HepG2 (cell line): ENCODE measurements around the gene CADM1. TPM values are rescaled to one million over a fixed set of nuclear protein-coding genes. Genes with fewer than 3 reads are reported as not detected.

Source experiments
- ATAC-seq: fragments of 200-7000 bp; cut with Tn5 transposase; 3 replicates; pipeline ENCODE4 v1.9.1; 2020; ENCODE audit warnings: mild to moderate bottlenecking, moderate library complexity
- BruUV-seq: library from RNA; stranded (reverse); fragments of 400-500 nt; replicated peaks from 2 replicates; lab custom pipeline; 2021; lab: Mats Ljungman, UMichigan
- CTCF ChIA-PET: fragments of 300-600 bp; formaldehyde crosslinking; extraction: SDS; loops from one replicate; lab custom pipeline; 2021; ENCODE audit warnings: low total read pairs, inconsistent platforms, low intra/inter-chr PET ratio; lab: Yijun Ruan, JAX
- POLR2A ChIA-PET: fragments of 350-600 bp; sonication (Branson Sonifier 250); formaldehyde crosslinking; loops from one replicate; lab custom pipeline; 2020; ENCODE audit warnings: antibody characterized with exemption, inconsistent platforms; lab: Yijun Ruan, JAX
- DNase-seq: peaks from one replicate; pipeline ENCODE4 v3.0.0-alpha.2; 2015; ENCODE audit warnings: low spot score
- FAIRE-seq: peaks from 3 replicates; lab custom pipeline; 2011; peaks lifted over from hg19 to GRCh38; lab: Jason Lieb, UNC
- H2AFZ ChIP-seq: one replicate; pipeline ENCODE4 v1.6.1; 2011; ENCODE audit warnings: low read length, inconsistent platforms
- H3K27ac ChIP-seq: fragments of 300-600 bp; 3 replicates; pipeline ENCODE4 v1.8.0; 2011; ENCODE audit warnings: mixed run types, mild to moderate bottlenecking, mixed read lengths, low read length, inconsistent platforms; ENCODE audit not compliant: insufficient read depth; ENCODE audit errors: extremely low read length
- H3K27me3 ChIP-seq, 2 experiments: fragments of 200-600 bp in 1 of 2; 2 replicates in 1 of 2; 3 replicates in 1 of 2; pipeline versions ENCODE4 v1.6.0 to v1.8.0; 2011; ENCODE audit warnings: low read length in 2 of 2, mild to moderate bottlenecking in 2 of 2, moderate library complexity in 2 of 2, inconsistent platforms in 1 of 2; ENCODE audit not compliant: insufficient read depth in 2 of 2, control insufficient read depth in 1 of 2
- H3K36me3 ChIP-seq, 2 experiments: fragments of 200-600 bp in 1 of 2; replicated peaks in 1 of 2; 2 replicates in 1 of 2; 3 replicates in 1 of 2; pipeline versions ENCODE4 v1.5.1 to v1.8.0; 2011; ENCODE audit warnings: low read length in 2 of 2, inconsistent platforms in 1 of 2; ENCODE audit not compliant: insufficient read depth in 2 of 2, control insufficient read depth in 1 of 2
- H3K4me1 ChIP-seq: 2 replicates; pipeline ENCODE4 v1.5.1; 2012; ENCODE audit warnings: low read length, inconsistent platforms; ENCODE audit not compliant: insufficient read depth
- H3K4me2 ChIP-seq: 2 replicates; pipeline ENCODE4 v1.6.0; 2011; ENCODE audit warnings: low read depth, low read length, inconsistent platforms
- H3K4me3 ChIP-seq, 3 experiments: fragments of 200-600 bp in 1 of 3; sonication (generic), shearing (Covaris generic) in 1 of 3; replicated peaks in 1 of 3; 2 replicates each; pipeline ENCODE4 v1.5.1; 2011 to 2016; ENCODE audit warnings: low read length in 3 of 3, inconsistent platforms in 2 of 3, low read depth in 2 of 3, mild to moderate bottlenecking in 2 of 3, control low read depth in 1 of 3, mixed read lengths in 1 of 3; ENCODE audit not compliant: insufficient read depth in 1 of 3
- H3K79me2 ChIP-seq: one replicate; pipeline ENCODE4 v1.6.1; 2011; ENCODE audit warnings: low read length, inconsistent platforms; ENCODE audit not compliant: insufficient read depth
- H3K9ac ChIP-seq: 2 replicates; pipeline ENCODE4 v1.6.0; 2011; ENCODE audit warnings: mild to moderate bottlenecking, low read depth, low read length, inconsistent platforms; ENCODE audit not compliant: insufficient read depth
- H3K9me3 ChIP-seq: 2 replicates; pipeline ENCODE4 v1.5.1; 2012; ENCODE audit warnings: mild to moderate bottlenecking, low read length
- H4K20me1 ChIP-seq: 2 replicates; pipeline ENCODE4 v1.6.0; 2011; ENCODE audit warnings: inconsistent platforms, mild to moderate bottlenecking, low read length, moderate library complexity; ENCODE audit not compliant: insufficient read depth
- EHMT2 ChIP-seq: fragments of 200-600 bp; sonication (generic); IDR thresholded peaks from 2 replicates; pipeline ENCODE4 v1.7.0; 2017; ENCODE audit warnings: antibody characterized with exemption, low read depth, low read length, borderline replicate concordance
- FOXA1 ChIP-seq, 2 experiments: fragments of 450-650 bp in 1 of 2; sonication (generic) in 1 of 2; formaldehyde crosslinking in 1 of 2; IDR thresholded peaks; 2 replicates each; pipeline versions ENCODE4 v1.4.0 to v1.6.1; 2016 to 2020; ENCODE audit warnings: missing genetic modification reagents in 1 of 2
- MAFF ChIP-seq: IDR thresholded peaks from 2 replicates; pipeline ENCODE4 v1.6.1; 2011; ENCODE audit warnings: low read depth, low read length, improper control_type of control experiment
- MAFK ChIP-seq, 2 experiments: IDR thresholded peaks in 1 of 2; conservative IDR thresholded peaks in 1 of 2; 2 replicates each; pipeline ENCODE4 v1.6.1; 2011; ENCODE audit warnings: improper control_type of control experiment in 2 of 2, low read length in 2 of 2
- MYNN ChIP-seq: sonication (generic); formaldehyde crosslinking; IDR thresholded peaks from 2 replicates; pipeline ENCODE4 v1.4.0; 2020; ENCODE audit warnings: mild to moderate bottlenecking, low read depth, missing genetic modification reagents
- NKX3-1 ChIP-seq: sonication (generic); formaldehyde crosslinking; IDR thresholded peaks from 2 replicates; pipeline ENCODE4 v1.5.0; 2020; ENCODE audit warnings: missing genetic modification reagents
- SYNCRIP ChIP-seq: fragments of 200-400 bp; formaldehyde crosslinking; IDR thresholded peaks from 2 replicates; pipeline ENCODE4 v1.6.1; 2018; ENCODE audit warnings: mild to moderate bottlenecking, low read depth, low read length; ENCODE audit not compliant: insufficient read depth
- ZC3H4 ChIP-seq: sonication (generic); formaldehyde crosslinking; IDR thresholded peaks from 2 replicates; pipeline ENCODE4 v1.4.0; 2020; ENCODE audit warnings: missing genetic modification reagents, borderline replicate concordance
- ZIK1 ChIP-seq: sonication (generic); formaldehyde crosslinking; IDR thresholded peaks from 2 replicates; pipeline ENCODE4 v1.5.0; 2020; ENCODE audit warnings: mild to moderate bottlenecking, low read depth, missing genetic modification reagents, borderline replicate concordance
- ZNF333 ChIP-seq: sonication (generic); formaldehyde crosslinking; IDR thresholded peaks from 2 replicates; pipeline ENCODE4 v1.4.0; 2020; ENCODE audit warnings: mild to moderate bottlenecking, missing genetic modification reagents, borderline replicate concordance
- ZNF512B ChIP-seq: sonication (generic); formaldehyde crosslinking; IDR thresholded peaks from 2 replicates; pipeline ENCODE4 v1.5.1; 2020; ENCODE audit warnings: missing genetic modification reagents, mild to moderate bottlenecking, borderline replicate concordance
- ZNF816 ChIP-seq: sonication (generic); formaldehyde crosslinking; IDR thresholded peaks from 2 replicates; pipeline ENCODE4 v1.8.0; 2022; ENCODE audit warnings: missing genetic modification reagents, mild to moderate bottlenecking, borderline replicate concordance
- WGBS: methylation state at CpG from one replicate; pipeline ENCODE4 v1.1.6; 2017; ENCODE audit warnings: low lambda C conversion rate; 5-methylcytosine and 5-hydroxymethylcytosine counted together
- in situ Hi-C: cut with HindIII; loops from 2 replicates; pipeline ENCODE4 v1.10.0; 2017; ENCODE audit warnings: low pct_unique_long_range_greater_than_20kb; ENCODE audit not compliant: extremely low pct_ligation_motif_present
- intact Hi-C: fragments of 100-400 bp; cut with micrococcal nuclease; formaldehyde crosslinking; loops from one replicate; pipeline ENCODE4 v1.10.0; 2022; ENCODE audit not compliant: unreplicated experiment
- polyA plus RNA-seq, 8 experiments: library from polyadenylated mRNA; depleted of rRNA in 3 of 8; stranded (reverse) in 7 of 8; unstranded in 1 of 8; fragments of >200 nt; fragmentation: Illumina TruSeq in 4 of 8; extraction: Trizol in 4 of 8; gene quantifications; 2 replicates each; pipeline versions ENCODE4 v1.2.1 to v1.2.3, GENCODE V29; 2011 to 2016; ENCODE audit warnings: low read depth in 4 of 8, missing spikeins in 1 of 8, mixed read lengths in 1 of 8; ENCODE audit not compliant: insufficient read depth in 1 of 8
- total RNA-seq, 5 experiments: library from RNA; depleted of rRNA; stranded (reverse); fragments of >200 nt; fragmentation: Illumina TruSeq; extraction: Trizol; gene quantifications; 2 replicates each; pipeline ENCODE4 v1.2.3, GENCODE V29; 2016; ENCODE audit warnings: low read depth in 1 of 5

CADM1 gene
- total and polyA plus RNA-seq, 2 of the 13 experiments (the other 11 are each of a cell fraction or from before 2014, with no cell fraction given): 71.3 to 122 TPM

DNA sequence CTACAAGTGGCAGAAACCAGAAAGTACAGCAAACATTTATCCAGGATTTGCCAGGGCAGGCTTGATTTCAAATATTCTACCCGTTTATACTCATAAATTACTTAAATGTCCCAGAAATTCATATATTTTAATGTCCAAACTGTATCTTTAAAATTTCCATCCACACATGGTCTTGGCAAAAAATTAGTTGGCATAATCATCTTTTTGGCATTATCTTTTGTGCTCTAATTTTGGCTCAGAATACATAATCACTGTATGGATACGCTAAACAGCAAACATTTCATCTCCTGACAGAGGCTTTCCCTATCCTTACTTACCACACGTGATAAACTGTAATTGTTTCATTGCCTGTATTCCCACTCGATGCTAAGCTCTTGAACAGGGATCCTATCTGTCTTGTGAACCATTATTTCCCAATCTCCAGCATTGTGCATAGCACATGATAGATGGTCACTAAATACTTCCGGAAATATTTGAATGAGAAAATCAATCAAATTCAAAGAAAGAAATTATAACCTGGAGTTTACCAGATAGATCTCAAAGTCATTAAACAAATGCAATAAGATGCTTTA, 64.2 kb downstream of the CADM1 start (continued):
- TF ChIP-seq ZNF512B (CRISPR knock-in tag) (no peak), EHMT2 (no peak), ZIK1 (no peak), ZC3H4 (CRISPR knock-in tag) (no peak), FOXA1 (IDR thresholded peaks at IDR 0.05) (no peak), FOXA1 (CRISPR knock-in tag; IDR thresholded peaks at IDR 0.05) (no peak), NKX3-1 (CRISPR knock-in tag) (no peak), ZNF816 (no peak), MYNN (CRISPR knock-in tag) (no peak), SYNCRIP (no peak)

DNA sequence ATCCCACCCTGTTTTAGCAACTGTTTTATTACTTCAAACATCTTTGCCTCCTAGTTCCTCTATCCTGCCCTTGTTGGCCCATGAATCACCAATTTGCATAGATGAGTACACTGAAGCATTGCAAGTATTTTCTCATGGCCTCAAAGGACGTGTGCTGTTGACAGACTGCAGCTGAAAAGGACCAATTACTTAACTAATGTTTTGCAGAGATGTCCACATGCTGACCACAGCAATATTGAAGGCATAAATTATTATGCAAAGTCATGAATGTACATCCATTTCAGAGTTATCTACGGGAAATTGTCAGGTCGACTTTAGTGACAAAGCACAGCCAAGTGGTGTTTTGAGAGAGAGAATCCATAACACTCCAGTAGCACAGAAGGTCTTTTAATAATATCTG, 64.8 kb downstream of the CADM1 start:
- no peaks in the 10 kb centered on the region for H3K27me3 ChIP-seq
- in situ Hi-C loops: no loop called here

More for the DNA sequence above, 64.8 kb downstream of the CADM1 start:
- H3K4me1 ChIP-seq: peaks cover 27% of the 10 kb centered on the region
- intact Hi-C loops: no loop called here
- no peak overlapping the region for H3K27ac ChIP-seq
- WGBS: 92% methylated on average over 3 of the region's 3 CpGs
- H3K4me2 ChIP-seq: no peak overlapping the region
- H4K20me1 ChIP-seq: peaks cover 2% of the 10 kb centered on the region; the same call in 1 of the 2 replicates
- TF ChIP-seq ZNF333 (CRISPR knock-in tag) (no peak), MAFF (peak; percentile 81), MAFK (conservative IDR thresholded peaks at IDR 0.05 in 1 of 2, IDR thresholded peaks at IDR 0.05 in 1 of 2; ENCODE audit: low read length in 2 of 2) (peak; percentile 75 to 85; a peak in 3 of 4 replicates)
- no peak overlapping the region for H2AFZ ChIP-seq
- peaks cover 30% of the 10 kb centered on the region for H3K79me2 ChIP-seq
- H3K9me3 ChIP-seq: no peaks in the 10 kb centered on the region
- ATAC-seq (no peak), FAIRE-seq (no peak), DNase-seq (no peak)
- H3K36me3 ChIP-seq: no peaks in the 10 kb centered on the region; a peak in 2 of 5 replicates
- CTCF ChIA-PET: no interaction called here
- no peak overlapping the region for H3K9ac ChIP-seq
- no TSS peak for BruUV-seq
- POLR2A ChIA-PET: no interaction called here
- no peak overlapping the region for H3K4me3 ChIP-seq
